GM12874 (cell line): ENCODE results near the gene NLRP9.

Experiments
- TF ChIP-seq, protein P1 (sequence below): IDR thresholded peaks from 2 replicates; pipeline ENCODE4 v1.5.1; 2011; ENCODE audit warnings: low read depth, mild to moderate bottlenecking, control low read depth, low read length, moderate library complexity; ENCODE audit not compliant: insufficient read depth

Gene NLRP9

DNA sequence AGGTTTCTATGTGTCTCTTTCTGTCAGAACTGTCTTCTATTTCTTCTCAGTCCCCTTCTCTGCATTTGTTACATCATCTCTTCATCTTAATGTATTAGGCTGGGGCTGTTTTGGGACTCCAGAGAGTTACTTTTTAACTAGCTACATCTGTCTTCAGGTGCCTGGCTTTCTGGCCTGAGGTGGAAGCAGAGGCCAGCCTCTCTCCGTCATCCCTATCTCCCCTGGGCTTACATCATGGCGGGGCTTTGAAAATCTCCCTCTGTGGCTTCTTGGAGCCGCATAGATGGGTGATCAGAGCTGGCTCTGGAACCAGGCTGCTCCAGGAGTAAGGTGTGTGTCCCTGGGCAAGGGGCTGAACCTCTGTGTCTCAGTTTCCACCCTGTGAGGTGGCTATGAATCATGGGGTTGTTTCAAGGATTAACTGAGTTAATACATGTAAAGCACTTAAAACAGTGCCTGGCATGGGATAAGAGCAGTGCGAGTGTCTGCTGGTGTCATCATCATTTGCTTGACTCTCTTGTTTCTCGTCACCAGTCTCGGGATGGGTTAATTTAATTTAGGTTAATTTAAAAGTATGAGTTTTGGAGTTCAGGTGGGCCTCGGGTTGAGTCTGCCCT is 61.2 kb downstream of the NLRP9 start:
- TF ChIP-seq, protein P1, sequence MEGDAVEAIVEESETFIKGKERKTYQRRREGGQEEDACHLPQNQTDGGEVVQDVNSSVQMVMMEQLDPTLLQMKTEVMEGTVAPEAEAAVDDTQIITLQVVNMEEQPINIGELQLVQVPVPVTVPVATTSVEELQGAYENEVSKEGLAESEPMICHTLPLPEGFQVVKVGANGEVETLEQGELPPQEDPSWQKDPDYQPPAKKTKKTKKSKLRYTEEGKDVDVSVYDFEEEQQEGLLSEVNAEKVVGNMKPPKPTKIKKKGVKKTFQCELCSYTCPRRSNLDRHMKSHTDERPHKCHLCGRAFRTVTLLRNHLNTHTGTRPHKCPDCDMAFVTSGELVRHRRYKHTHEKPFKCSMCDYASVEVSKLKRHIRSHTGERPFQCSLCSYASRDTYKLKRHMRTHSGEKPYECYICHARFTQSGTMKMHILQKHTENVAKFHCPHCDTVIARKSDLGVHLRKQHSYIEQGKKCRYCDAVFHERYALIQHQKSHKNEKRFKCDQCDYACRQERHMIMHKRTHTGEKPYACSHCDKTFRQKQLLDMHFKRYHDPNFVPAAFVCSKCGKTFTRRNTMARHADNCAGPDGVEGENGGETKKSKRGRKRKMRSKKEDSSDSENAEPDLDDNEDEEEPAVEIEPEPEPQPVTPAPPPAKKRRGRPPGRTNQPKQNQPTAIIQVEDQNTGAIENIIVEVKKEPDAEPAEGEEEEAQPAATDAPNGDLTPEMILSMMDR: no peak

DNA sequence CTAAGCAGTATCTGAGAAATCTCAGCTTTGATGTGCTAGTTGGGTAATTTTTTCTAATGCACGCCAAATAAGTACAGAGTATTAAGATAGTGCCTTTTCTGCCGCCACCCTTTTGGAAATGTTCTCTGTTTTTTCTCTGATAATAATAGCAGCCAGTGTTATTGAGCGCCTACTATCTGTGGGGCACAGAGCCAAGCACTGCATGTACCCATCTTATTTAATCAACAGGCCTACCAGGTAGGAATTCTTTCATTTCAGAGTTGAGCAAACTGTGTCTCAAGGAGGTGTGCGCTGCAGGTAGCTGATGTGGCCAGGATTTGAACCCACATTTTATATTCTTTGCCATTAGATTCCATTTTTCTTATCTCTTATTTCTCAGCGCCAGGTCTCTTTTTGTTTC is 61.8 kb downstream of the NLRP9 start:
- TF ChIP-seq, protein P1: no peak

DNA sequence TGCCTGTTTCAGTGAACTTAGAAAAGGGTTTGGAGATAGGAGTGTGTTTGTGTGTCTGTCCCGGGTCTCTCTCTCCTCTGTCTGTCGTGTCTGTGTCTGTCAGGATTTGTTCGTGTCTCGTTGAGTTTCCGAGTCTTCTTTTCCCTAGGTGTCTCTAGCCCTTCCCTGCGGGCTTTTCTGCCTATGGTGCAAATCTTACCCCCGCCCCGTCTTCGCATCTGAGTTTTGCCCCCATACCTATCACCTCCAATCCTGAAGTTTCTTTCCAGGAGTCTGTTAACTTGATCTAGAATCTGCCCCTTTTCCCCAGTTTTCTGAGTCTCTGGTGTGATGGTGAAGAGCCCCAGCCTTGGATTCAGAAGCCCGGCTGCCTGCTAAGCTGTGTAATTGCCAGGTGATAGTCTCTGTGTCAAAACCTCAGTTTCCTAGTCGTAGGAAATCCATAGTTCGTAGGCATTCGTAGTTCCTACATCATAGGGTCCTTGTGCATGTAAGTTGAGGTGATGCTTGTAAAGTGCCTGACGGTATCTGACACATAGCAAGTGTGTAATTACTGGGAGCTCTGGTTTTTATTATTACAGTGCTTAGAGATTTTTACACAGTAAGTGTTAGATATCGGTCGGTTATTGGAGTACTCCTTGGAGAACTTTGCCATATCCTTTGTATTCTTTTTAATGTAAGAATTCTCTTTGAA is 62.4 kb downstream of the NLRP9 start:
- TF ChIP-seq, protein P1: no peak

DNA sequence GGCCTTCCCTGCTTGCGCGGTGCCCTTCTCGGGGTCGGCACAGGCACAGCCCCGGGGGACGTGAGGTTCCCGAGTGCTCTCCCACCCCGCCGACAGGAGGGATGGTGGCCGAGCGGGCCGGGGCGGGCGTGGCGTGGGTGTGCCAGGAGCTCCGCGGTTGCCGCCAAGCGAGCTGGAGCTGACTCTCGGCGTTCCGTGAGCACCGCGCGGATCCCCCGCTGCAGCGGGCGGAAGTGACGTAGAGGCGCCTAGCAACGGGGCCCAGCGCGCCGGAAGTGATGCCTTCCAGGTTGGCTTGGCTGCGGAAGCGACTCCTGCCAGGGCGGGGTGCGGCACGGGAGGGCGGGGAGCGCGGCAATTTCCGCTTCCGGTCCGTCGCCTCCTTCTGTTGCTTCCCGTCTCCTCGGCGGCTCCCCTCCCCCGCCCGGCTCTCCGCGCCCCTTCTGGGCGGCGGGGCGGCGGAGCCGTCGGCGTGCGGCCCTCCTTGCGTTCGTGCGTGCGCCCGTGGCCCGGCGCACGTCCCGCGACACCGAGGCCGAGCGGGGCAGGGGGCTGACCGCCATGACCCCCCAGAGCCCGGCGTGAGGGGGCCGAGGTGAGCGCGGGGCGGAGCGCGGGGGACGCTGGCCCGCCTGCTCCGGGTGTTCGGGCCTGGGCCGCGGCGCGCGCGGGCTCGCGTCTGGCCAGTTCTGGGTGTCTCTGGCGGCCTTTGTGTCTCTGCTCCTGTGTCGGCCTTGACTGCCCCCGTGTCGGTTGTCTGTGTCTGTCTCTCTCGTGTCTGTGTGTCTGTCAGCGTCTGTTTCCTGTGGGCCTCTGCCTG is 63.2 kb downstream of the NLRP9 start, which contains the start of gene EPN1:
TSS of gene EPN1 (plus strand) at position 386 of the 820 bp plus-strand sequence. CDS start 3,402 bp downstream, outside the sequence.
- TF ChIP-seq, protein P1: no peak

DNA sequence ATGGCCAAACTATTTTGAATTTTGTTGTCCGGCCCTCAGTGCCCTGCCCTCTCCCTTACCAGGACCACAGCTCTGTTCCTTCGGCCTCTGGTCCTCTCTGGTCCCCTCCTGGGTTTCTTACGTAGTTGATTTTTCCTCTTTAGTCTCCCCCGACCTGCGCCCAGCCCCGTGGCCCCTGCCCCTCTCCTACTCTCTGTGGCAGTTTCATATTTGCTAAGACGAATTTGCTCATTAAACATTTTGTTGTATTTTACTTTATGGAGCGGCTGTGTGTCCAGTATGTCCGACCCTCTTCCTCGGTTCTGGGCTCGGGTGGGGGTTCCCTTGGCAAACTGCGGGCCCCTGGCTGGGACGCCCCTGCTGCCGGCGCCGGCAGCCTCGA is 63.8 kb downstream of the NLRP9 start:
- TF ChIP-seq, protein P1: no peak

DNA sequence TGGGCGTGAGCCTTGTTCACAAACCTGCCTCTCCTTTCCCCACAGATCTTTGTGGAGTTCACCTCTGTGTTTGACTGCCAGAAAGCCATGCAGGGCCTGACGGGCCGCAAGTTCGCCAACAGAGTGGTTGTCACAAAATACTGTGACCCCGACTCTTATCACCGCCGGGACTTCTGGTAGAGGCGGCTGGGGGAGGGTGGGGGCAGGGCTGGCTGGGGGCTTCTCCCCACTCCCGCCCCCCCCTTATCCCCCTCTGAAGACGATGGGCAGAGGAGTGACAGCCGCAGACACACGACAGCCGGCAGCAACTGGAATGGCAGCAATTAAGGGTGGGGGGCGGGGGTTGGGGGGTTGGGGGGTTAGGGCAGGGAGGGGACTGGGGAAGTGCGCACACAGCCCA is 64.3 kb downstream of the NLRP9 start:
- TF ChIP-seq, protein P1: no peak

DNA sequence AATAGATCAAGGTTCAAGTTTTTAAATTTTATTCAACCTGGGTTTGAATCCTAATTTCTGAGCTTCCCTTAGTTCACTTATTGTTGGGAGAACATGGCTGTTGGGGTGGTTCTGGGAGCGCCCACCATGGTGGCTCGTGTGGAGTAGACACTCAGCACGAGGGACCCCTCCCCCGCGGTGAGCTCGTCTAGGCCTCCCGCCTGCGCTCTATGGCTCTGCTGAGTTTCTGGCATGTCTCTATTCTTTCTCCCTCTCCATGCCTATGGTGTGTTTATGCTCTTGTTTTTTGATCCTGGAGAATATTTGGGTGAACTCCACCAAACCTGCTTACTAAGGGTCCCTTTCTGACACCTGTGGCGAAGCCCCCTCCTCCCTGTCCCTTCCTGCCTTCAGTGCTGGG is 64.7 kb downstream of the NLRP9 start:
- TF ChIP-seq, protein P1: no peak
